Pulmonary artery endothelial cell (primary cell): ENCODE data around the gene UTS2B. TPM values are rescaled to one million over a fixed set of nuclear protein-coding genes. Genes with fewer than 3 reads are reported as not detected.
A peak's percentile ranks its signal among the peaks of the same experiment; 100 is the strongest.

Experiments used
- DNase-seq: peaks from one replicate; pipeline ENCODE4 v3.0.0-alpha.2; 2011; ENCODE audit warnings: low read depth, low spot score
- total RNA-seq: library from RNA; depleted of rRNA; stranded (reverse); fragments of >200 nt; gene quantifications from 2 replicates; pipeline ENCODE4 v1.2.3, GENCODE V29; 2014

UTS2B gene
- total RNA-seq, 1 donor from 2014 or later, result 0.33 TPM

- DNase-seq, result no peak
Observed at GRCh38 chr3:191244242-191244867, 86.0 kb downstream of the UTS2B start.

GRCh38 chr3:191240486-191240885 lies 89.8 kb downstream of the UTS2B start:
- DNase-seq, result peak; percentile 29

GRCh38 chr3:191239407-191240031 lies 90.8 kb downstream of the UTS2B start:
- DNase-seq, result peak; percentile 79

GRCh38 chr3:191238321-191238817 lies 92.0 kb downstream of the UTS2B start:
- DNase-seq, result peak; percentile 41

GRCh38 chr3:191237047-191237882 lies 93.1 kb downstream of the UTS2B start:
- DNase-seq, result no peak

- no peak for DNase-seq
Observed at GRCh38 chr3:191236646-191237045, 93.7 kb downstream of the UTS2B start.

- no peak for DNase-seq
Observed at GRCh38 chr3:191235331-191236314, 94.7 kb downstream of the UTS2B start.

- DNase-seq, result no peak
Observed at GRCh38 chr3:191234216-191234615, 96.1 kb downstream of the UTS2B start.

GRCh38 chr3:191227541-191227940 lies 102.8 kb downstream of the UTS2B start:
- no peak for DNase-seq

- no peak for DNase-seq
Observed at GRCh38 chr3:191221638-191222037, 108.7 kb downstream of the UTS2B start.

- DNase-seq, result no peak
Observed at GRCh38 chr3:191220908-191221307, 109.4 kb downstream of the UTS2B start.

GRCh38 chr3:191217301-191217700 lies 113.0 kb downstream of the UTS2B start:
- DNase-seq, result no peak

Other genes starting within 250 kb of the UTS2B start
- gene OSTN, start 131.3 kb downstream of the UTS2B start, total RNA-seq, result not detected in 2 replicates
- gene CCDC50, start 1.1 kb downstream of the UTS2B start, total RNA-seq, result 202 and 221 TPM in 2 replicates
- gene PYDC2, start 130.6 kb upstream of the UTS2B start, total RNA-seq, result not detected in 2 replicates